GM23248 (cell line): ENCODE measurements around the gene MYH7B. TPM values are rescaled to one million over a fixed set of nuclear protein-coding genes. Genes with fewer than 3 reads are reported as not detected.

Source experiments
- DNase-seq: peaks from one replicate; pipeline ENCODE4 v3.0.0-alpha.2; 2015
- H2AFZ ChIP-seq: fragments of 200-600 bp; sonication (generic); 2 replicates; pipeline ENCODE4 v1.6.1; 2016; ENCODE audit warnings: antibody characterized with exemption
- H3F3A ChIP-seq: fragments of 200-600 bp; sonication (generic); 2 replicates; pipeline ENCODE4 v1.6.1; 2016; ENCODE audit warnings: mild to moderate bottlenecking, antibody characterized with exemption, mixed run types; ENCODE audit not compliant: insufficient read depth
- H3K27ac ChIP-seq: fragments of 200-600 bp; sonication (generic); 2 replicates; pipeline ENCODE4 v1.5.1; 2016; ENCODE audit warnings: mild to moderate bottlenecking
- H3K27me3 ChIP-seq: fragments of 200-600 bp; sonication (generic); replicated peaks from 2 replicates; pipeline ENCODE4 v1.6.1; 2016; ENCODE audit warnings: mild to moderate bottlenecking; ENCODE audit not compliant: insufficient read depth
- H3K36me3 ChIP-seq: fragments of 200-600 bp; sonication (generic); 2 replicates; pipeline ENCODE4 v1.6.1; 2016; ENCODE audit warnings: low read depth, mild to moderate bottlenecking
- H3K4me1 ChIP-seq: fragments of 200-600 bp; sonication (generic); 2 replicates; pipeline ENCODE4 v1.6.1; 2016; ENCODE audit warnings: mild to moderate bottlenecking; ENCODE audit not compliant: insufficient read depth
- H3K4me2 ChIP-seq: fragments of 200-600 bp; sonication (generic); one replicate; pipeline ENCODE4 v1.6.1; 2016; ENCODE audit warnings: mild to moderate bottlenecking; ENCODE audit not compliant: unreplicated experiment
- H3K4me3 ChIP-seq: fragments of 200-600 bp; sonication (generic); 2 replicates; pipeline ENCODE4 v1.5.1; 2016; ENCODE audit warnings: mild to moderate bottlenecking
- H3K79me2 ChIP-seq: fragments of 200-600 bp; sonication (generic); 2 replicates; pipeline ENCODE4 v1.6.1; 2016; ENCODE audit warnings: mild to moderate bottlenecking; ENCODE audit not compliant: insufficient read depth
- H3K9ac ChIP-seq: fragments of 200-600 bp; sonication (generic); 2 replicates; pipeline ENCODE4 v1.6.1; 2016; ENCODE audit warnings: mild to moderate bottlenecking
- H3K9me2 ChIP-seq: fragments of 200-600 bp; sonication (generic); 2 replicates; pipeline ENCODE4 v1.6.1; 2016; ENCODE audit warnings: mixed run types, mild to moderate bottlenecking, moderate library complexity; ENCODE audit not compliant: insufficient read depth
- H3K9me3 ChIP-seq: fragments of 200-600 bp; sonication (generic); one replicate; pipeline ENCODE4 v1.6.1; 2017; ENCODE audit warnings: low read depth
- H4K20me1 ChIP-seq: fragments of 200-600 bp; sonication (generic); 2 replicates; pipeline ENCODE4 v1.6.0; 2016; ENCODE audit not compliant: insufficient read depth
- EZH2 ChIP-seq: fragments of 200-600 bp; sonication (generic); IDR thresholded peaks from 2 replicates; pipeline ENCODE4 v1.6.1; 2018; ENCODE audit warnings: antibody characterized with exemption, mild to moderate bottlenecking; ENCODE audit not compliant: insufficient read depth, poor library complexity, severe bottlenecking
- EZH2phosphoT487 ChIP-seq: fragments of 200-600 bp; sonication (generic); IDR thresholded peaks from 2 replicates; pipeline ENCODE4 v1.6.1; 2018; ENCODE audit warnings: antibody characterized with exemption, moderate library complexity, mild to moderate bottlenecking, low read depth; ENCODE audit not compliant: insufficient read depth
- WGBS, 2 experiments: methylation state at CpG; one replicate each; pipeline ENCODE4 v1.1.6; 2015 to 2017; ENCODE audit warnings: low lambda C conversion rate in 2 of 2, low coverage in 1 of 2; ENCODE audit errors: missing lambda C conversion rate in 2 of 2; 5-methylcytosine and 5-hydroxymethylcytosine counted together
- in situ Hi-C: fragments of 300-500 bp; cut with MboI; formaldehyde crosslinking; loops from 2 replicates; pipeline ENCODE4 v1.15.0; 2020
- polyA plus RNA-seq: library from polyadenylated mRNA; unstranded; fragments of >200 nt; fragmentation: Nextera tagmentation; extraction: Ambion mirVana; gene quantifications from 2 replicates; pipeline ENCODE4 v1.2.1, GENCODE V29; 2016
- total RNA-seq: library from RNA; depleted of rRNA; stranded (reverse); fragments of >200 nt; shearing (Covaris generic); gene quantifications from 2 replicates; pipeline ENCODE4 v1.2.3, GENCODE V29; 2014

Gene MYH7B
- total and polyA plus RNA-seq, 2 experiments from 2014 or later = 0.11 to 0.49 TPM

- peaks cover 6% of the 10 kb centered on the region for H3K36me3 ChIP-seq
- no peaks in the 10 kb centered on the region for H3K9me2 ChIP-seq
- no peaks in the 10 kb centered on the region for H3K27me3 ChIP-seq
- TF ChIP-seq EZH2 = no peak
- TF ChIP-seq EZH2phosphoT487 = no peak
- no peaks in the 10 kb centered on the region for H3K9me3 ChIP-seq
- H2AFZ ChIP-seq = no peak overlapping the region
- no peaks in the 10 kb centered on the region for H4K20me1 ChIP-seq
- peaks cover 5% of the 10 kb centered on the region; the same call in 1 of the 2 replicates for H3F3A ChIP-seq
- H3K4me3 ChIP-seq = no peak overlapping the region
- WGBS, 2 experiments = 86 to 92% methylated on average over 15 of the region's 15 CpGs
- no peak overlapping the region for H3K9ac ChIP-seq
- H3K4me1 ChIP-seq = no peaks in the 10 kb centered on the region
- no peaks in the 10 kb centered on the region for H3K79me2 ChIP-seq
- peak; percentile 38 for DNase-seq
- H3K4me2 ChIP-seq = no peak overlapping the region
- in situ Hi-C loops = no loop called here
- H3K27ac ChIP-seq = no peak overlapping the region
Measured at GRCh38 chr20:35001596-35002362, 46.1 kb downstream of the MYH7B start.

GRCh38 chr20:35002426-35003210 lies 47.0 kb downstream of the MYH7B start:
- DNase-seq = no peak
- WGBS, 2 experiments = 85 to 89% methylated on average over 10 of the region's 10 CpGs
- H2AFZ ChIP-seq = no peak overlapping the region
- H3K79me2 ChIP-seq = no peaks in the 10 kb centered on the region
- H3K9ac ChIP-seq = no peak overlapping the region
- no peaks in the 10 kb centered on the region for H3K27me3 ChIP-seq
- in situ Hi-C loops = no loop called here
- H4K20me1 ChIP-seq = no peaks in the 10 kb centered on the region
- no peak overlapping the region for H3K27ac ChIP-seq
- peaks cover 15% of the 10 kb centered on the region for H3K36me3 ChIP-seq
- H3K4me1 ChIP-seq = no peaks in the 10 kb centered on the region
- H3K4me3 ChIP-seq = no peak overlapping the region
- no peak overlapping the region for H3K4me2 ChIP-seq
- peaks cover 7% of the 10 kb centered on the region; the same call in 1 of the 2 replicates for H3F3A ChIP-seq
- TF ChIP-seq EZH2phosphoT487 = no peak
- no peak for TF ChIP-seq EZH2
- H3K9me2 ChIP-seq = no peaks in the 10 kb centered on the region
- no peaks in the 10 kb centered on the region for H3K9me3 ChIP-seq

- no peak overlapping the region for H3K9ac ChIP-seq
- H3K36me3 ChIP-seq = peaks cover 23% of the 10 kb centered on the region
- H3K4me1 ChIP-seq = no peaks in the 10 kb centered on the region
- in situ Hi-C loops = no loop called here
- no peak for DNase-seq
- no peaks in the 10 kb centered on the region for H4K20me1 ChIP-seq
- H3K27me3 ChIP-seq = no peaks in the 10 kb centered on the region
- no peaks in the 10 kb centered on the region for H3K9me3 ChIP-seq
- no peak overlapping the region for H3K4me3 ChIP-seq
- peaks cover 7% of the 10 kb centered on the region; the same call in 1 of the 2 replicates for H3F3A ChIP-seq
- no peak for TF ChIP-seq EZH2
- TF ChIP-seq EZH2phosphoT487 = no peak
- H3K79me2 ChIP-seq = no peaks in the 10 kb centered on the region
- no peak overlapping the region for H3K4me2 ChIP-seq
- 89% methylated on average over 24 to 25 of the region's 25 CpGs for WGBS, 2 experiments
- H2AFZ ChIP-seq = no peak overlapping the region
- no peak overlapping the region for H3K27ac ChIP-seq
- no peaks in the 10 kb centered on the region for H3K9me2 ChIP-seq
Measured at GRCh38 chr20:35003211-35004031, 47.8 kb downstream of the MYH7B start.
